LNCAP (cell line): ENCODE results near the gene TMEM132C.

ENCODE experiments used
- TF ChIP-seq, protein P1 (sequence below): fragments of 450-650 bp; IDR thresholded peaks from 2 replicates; pipeline ENCODE4 v1.5.1; 2017; ENCODE audit warnings: mild to moderate bottlenecking

The TMEM132C gene

DNA sequence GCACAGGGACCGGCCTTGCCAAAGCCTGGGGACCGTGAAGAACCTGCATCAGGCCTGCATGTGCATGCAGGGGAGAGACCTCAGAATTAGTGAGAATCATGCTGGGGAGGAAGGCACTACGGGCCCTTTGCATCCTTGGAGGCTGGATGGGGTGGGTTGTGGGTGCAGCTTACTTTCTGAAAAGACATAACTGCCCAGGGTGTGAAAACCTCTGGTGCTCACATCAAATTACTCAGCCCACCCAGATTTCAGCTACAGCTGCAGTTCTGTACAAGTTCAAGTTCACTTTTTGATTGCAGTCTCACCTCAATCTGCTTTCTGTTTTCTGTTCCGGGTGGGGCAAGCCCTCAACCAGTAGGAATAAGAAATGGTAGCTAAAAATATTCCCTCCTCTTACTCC, 426.1 kb downstream of the TMEM132C start:
- TF ChIP-seq, protein P1, sequence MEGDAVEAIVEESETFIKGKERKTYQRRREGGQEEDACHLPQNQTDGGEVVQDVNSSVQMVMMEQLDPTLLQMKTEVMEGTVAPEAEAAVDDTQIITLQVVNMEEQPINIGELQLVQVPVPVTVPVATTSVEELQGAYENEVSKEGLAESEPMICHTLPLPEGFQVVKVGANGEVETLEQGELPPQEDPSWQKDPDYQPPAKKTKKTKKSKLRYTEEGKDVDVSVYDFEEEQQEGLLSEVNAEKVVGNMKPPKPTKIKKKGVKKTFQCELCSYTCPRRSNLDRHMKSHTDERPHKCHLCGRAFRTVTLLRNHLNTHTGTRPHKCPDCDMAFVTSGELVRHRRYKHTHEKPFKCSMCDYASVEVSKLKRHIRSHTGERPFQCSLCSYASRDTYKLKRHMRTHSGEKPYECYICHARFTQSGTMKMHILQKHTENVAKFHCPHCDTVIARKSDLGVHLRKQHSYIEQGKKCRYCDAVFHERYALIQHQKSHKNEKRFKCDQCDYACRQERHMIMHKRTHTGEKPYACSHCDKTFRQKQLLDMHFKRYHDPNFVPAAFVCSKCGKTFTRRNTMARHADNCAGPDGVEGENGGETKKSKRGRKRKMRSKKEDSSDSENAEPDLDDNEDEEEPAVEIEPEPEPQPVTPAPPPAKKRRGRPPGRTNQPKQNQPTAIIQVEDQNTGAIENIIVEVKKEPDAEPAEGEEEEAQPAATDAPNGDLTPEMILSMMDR, result no peak

DNA sequence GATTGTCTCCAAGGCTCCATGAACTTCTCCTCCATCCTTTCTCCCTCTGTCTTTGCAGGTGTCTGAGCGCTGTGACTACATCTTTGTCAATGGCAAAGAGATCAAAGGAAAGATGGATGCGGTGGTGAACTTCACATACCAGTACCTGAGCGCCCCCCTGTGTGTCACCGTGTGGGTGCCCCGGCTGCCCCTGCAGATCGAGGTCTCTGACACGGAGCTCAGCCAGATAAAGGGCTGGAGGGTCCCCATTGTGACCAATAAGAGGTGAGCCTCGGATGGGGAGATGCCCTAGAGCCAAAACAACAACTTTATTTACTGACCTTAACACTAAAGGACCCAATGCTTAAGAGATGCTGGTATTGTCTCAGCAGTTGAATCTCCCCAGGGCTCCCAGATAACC, 426.8 kb downstream of the TMEM132C start:
- TF ChIP-seq, protein P1, result no peak

DNA sequence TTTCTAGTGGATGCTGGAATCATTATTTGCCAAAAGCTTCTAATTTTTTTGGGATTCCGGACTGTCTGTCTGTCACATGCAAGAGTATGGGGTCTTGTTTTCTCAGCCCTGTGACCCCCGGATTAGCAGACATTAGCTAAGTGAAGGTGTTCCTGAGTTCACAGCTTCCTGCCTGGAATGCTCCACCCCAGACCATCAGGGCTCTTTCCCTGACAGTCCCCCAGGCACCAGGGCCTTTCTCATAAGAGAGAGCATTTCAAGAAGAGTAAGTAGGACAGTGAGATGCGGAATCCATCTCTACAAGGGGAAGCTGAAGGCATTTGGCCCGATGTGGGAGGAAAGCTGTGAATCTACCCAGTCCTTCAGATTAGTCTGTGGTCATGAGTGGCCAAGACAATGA, 427.5 kb downstream of the TMEM132C start:
- TF ChIP-seq, protein P1, result no peak

DNA sequence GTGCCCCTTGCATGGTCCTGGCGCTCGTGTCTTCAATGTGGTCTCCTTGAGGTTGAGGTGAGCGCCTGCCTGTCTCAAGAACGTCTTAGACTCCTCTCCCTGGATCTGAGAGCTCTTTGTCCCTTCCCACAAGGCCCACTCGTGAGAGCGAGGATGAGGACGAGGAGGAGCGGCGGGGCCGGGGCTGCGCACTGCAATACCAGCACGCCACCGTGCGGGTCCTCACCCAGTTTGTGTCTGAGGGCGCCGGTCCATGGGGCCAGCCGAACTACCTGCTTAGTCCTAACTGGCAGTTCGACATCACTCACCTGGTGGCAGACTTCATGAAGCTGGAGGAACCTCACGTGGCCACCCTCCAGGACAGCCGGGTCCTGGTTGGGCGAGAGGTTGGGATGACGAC, 428.7 kb downstream of the TMEM132C start:
- TF ChIP-seq, protein P1, result no peak

DNA sequence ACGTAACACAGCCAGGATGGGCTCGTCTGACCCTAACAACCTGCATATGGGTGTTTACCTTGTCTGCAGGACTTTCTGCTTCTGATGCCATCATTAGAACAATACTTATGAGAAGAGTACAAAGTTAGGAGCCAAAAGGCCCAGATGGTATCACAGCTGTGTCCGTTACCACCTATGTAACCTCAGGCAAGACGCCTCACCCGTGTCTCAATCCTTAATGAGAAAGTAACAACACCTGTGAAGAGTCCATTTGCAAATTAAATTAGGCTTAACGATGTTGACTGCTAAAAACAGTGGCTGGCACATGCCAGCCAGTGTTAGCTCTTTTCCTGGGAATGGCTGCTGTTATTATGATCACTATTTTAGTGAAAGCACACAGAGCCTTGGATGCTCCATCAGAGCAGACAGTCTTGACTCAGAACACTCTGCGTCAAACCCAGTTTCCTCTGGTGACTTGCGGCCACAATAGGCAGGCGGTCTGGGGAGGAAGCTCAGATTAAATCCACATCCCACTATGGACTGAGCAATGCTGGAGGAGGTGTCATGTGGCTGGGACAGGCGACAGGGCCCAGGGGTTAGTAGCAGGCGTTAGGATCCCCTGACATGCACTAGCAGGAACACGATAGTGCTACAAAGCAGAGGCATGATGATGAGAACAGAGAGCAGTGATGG, 431.5 kb downstream of the TMEM132C start:
- TF ChIP-seq, protein P1, result no peak

DNA sequence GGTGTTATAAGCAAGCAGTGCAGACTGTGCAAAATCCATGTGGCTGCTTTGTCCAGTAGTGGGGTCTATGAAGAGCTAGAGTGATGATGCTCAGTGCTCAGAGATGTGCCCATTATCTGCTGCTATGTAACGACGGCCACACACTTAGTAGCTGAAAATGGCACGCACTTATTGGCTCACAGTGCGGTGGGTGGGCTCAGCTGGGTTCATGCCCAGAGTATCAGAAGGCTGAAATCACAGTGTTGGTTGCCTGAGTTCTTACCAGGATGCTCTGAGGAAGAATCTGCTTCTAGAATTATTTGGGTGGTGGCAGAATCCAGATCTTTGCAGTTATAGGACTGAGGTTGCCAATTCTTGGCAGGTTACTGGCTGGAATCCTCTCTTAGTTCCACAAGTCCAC, 432.1 kb downstream of the TMEM132C start:
- TF ChIP-seq, protein P1, result no peak

DNA sequence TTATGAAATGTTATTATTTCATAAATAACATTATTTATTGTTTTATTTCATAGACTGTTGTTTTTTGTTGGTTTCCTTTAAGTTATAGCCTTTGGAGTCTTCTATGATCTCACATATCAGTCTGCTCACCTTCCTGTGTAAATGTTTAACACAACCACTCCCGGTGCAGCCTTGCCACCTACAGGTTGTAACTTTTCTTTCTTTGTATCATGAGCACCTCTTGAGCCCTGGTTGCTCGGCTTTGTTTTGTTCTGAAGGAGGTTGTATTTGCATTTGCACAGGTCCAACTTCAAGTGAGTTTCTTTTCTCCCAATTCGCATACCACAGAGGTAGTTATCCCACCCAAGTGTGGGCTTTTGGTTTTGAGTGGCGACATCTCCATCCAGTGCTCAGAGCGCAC, 435.4 kb downstream of the TMEM132C start:
- TF ChIP-seq, protein P1, result no peak

DNA sequence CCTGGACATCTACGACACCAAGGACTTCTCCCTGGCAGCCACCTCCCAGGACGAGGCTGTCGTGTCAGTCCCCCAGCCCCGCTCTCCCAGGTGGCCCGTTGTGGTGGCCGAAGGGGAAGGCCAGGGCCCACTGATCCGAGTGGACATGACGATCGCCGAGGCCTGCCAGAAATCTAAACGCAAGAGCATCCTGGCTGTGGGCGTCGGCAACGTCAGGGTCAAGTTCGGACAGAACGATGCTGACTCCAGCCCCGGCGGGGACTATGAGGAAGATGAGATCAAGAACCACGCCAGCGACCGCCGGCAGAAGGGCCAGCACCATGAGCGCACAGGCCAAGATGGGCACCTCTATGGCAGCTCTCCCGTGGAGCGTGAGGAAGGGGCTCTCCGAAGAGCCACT, 438.2 kb downstream of the TMEM132C start:
- TF ChIP-seq, protein P1, result no peak
